Measurements from ENCODE around the gene TGFBI.

Gene TGFBI

GRCh38 chr5:136079195-136079985 is 50.6 kb downstream of the TGFBI start:
- peaks cover 0 to 9% (median 4%) of the 10 kb centered on the region in 4 donors for H3K4me1 ChIP-seq
- peak overlapping the region; percentile 48 to 52 for H3K4me3 ChIP-seq
- H3K27ac ChIP-seq = peak overlapping the region in 1 of 2 donors; percentile 80
- no peaks in the 10 kb centered on the region for H3K36me3 ChIP-seq
- intact Hi-C loops (cut with DNase I; ENCODE audit: low total_unique reads) = no loop called here
- no peaks in the 10 kb centered on the region for H3K27me3 ChIP-seq
- TF ChIP-seq CTCF (IDR thresholded peaks at IDR 0.05) = no peak
- H3K9me3 ChIP-seq = no peaks in the 10 kb centered on the region
- DNase-seq = no peak

- peak overlapping the region; percentile 48 to 52 for H3K4me3 ChIP-seq
- intact Hi-C loops (cut with DNase I; ENCODE audit: low total_unique reads) = loop anchor here (5.0 kb wide), 3 partner anchors 52 to 193 kb away; partner anchors contain the start of gene SMAD5
Observed at GRCh38 chr5:136080113-136080482, 51.3 kb downstream of the TGFBI start.

GRCh38 chr5:136080483-136081216 is 51.9 kb downstream of the TGFBI start:
- Histone ChIP-seq H3K4me1 (peaks cover 0 to 19% (median 8%) of the 10 kb centered on the region in 4 donors), H3K27me3 (no peaks in the 10 kb centered on the region), H3K9me3 (no peaks in the 10 kb centered on the region), H3K36me3 (no peaks in the 10 kb centered on the region), H3K27ac (peak overlapping the region; percentile 70 to 80), H3K4me3 (peak overlapping the region; percentile 48 to 52)
- no peak for TF ChIP-seq CTCF (IDR thresholded peaks at IDR 0.05)
- DNase-seq = peak; percentile 87 to 95
- intact Hi-C loops (cut with DNase I; ENCODE audit: low total_unique reads) = loop anchor here (5.0 kb wide), 3 partner anchors 52 to 193 kb away; partner anchors contain the start of gene SMAD5

More at GRCh38 chr5:136080113-136080482, 51.3 kb downstream of the TGFBI start:
- Histone ChIP-seq H3K36me3 (no peaks in the 10 kb centered on the region), H3K4me1 (peaks cover 0 to 16% (median 7%) of the 10 kb centered on the region in 4 donors), H3K27me3 (no peaks in the 10 kb centered on the region), H3K27ac (peak overlapping the region; percentile 70 to 80), H3K9me3 (no peaks in the 10 kb centered on the region)
- DNase-seq = no peak
- TF ChIP-seq CTCF (IDR thresholded peaks at IDR 0.05) = no peak

- H3K4me3 ChIP-seq = peak overlapping the region in 1 of 2 donors; percentile 52
- intact Hi-C loops (cut with DNase I; ENCODE audit: low total_unique reads) = loop anchor here (5.0 kb wide), 3 partner anchors 51 to 194 kb away; partner anchors contain the start of gene SMAD5
- peaks cover 0 to 19% (median 8%) of the 10 kb centered on the region in 4 donors for H3K4me1 ChIP-seq
- H3K9me3 ChIP-seq = no peaks in the 10 kb centered on the region
- H3K27me3 ChIP-seq = no peaks in the 10 kb centered on the region
- no peak for DNase-seq
- peak overlapping the region; percentile 70 to 80 for H3K27ac ChIP-seq
- H3K36me3 ChIP-seq = no peaks in the 10 kb centered on the region
- no peak for TF ChIP-seq CTCF (IDR thresholded peaks at IDR 0.05)
Observed at GRCh38 chr5:136081217-136081591, 52.4 kb downstream of the TGFBI start.

GRCh38 chr5:136082390-136083193 is 53.8 kb downstream of the TGFBI start:
- TF ChIP-seq CTCF (IDR thresholded peaks at IDR 0.05) = peak; percentile 78 to 88
- Histone ChIP-seq H3K27ac (peak overlapping the region in 1 of 2 donors; percentile 3), H3K4me3 (no peak overlapping the region), H3K9me3 (no peaks in the 10 kb centered on the region), H3K4me1 (peaks cover 0 to 19% (median 8%) of the 10 kb centered on the region in 4 donors), H3K36me3 (no peaks in the 10 kb centered on the region), H3K27me3 (no peaks in the 10 kb centered on the region)
- DNase-seq = peak; percentile 85 to 89
- intact Hi-C loops (cut with DNase I; ENCODE audit: low total_unique reads) = loop anchor here (5.0 kb wide), 3 partner anchors 50 to 195 kb away; partner anchors contain the start of gene SMAD5
